Measurements from ENCODE around the gene CHML.

Gene CHML

GRCh38 chr1:241611063-241611462, 29.1 kb downstream of the CHML start:
- 66 to 72% methylated on average over 3 of the region's 3 CpGs for WGBS, 2 experiments
- H3K4me1 ChIP-seq (ENCODE audit: control insufficient read depth, insufficient read depth, low read length) = peaks cover 2% of the 10 kb centered on the region
- H3K36me3 ChIP-seq (ENCODE audit: control insufficient read depth, insufficient read depth, low read length) = no peaks in the 10 kb centered on the region
- H3K27me3 ChIP-seq (ENCODE audit: control insufficient read depth, insufficient read depth, low read length, poor library complexity, severe bottlenecking) = no peaks in the 10 kb centered on the region
- H3K4me3 ChIP-seq (ENCODE audit: insufficient read depth, low read depth, low read length) = no peak overlapping the region
- H3K9me3 ChIP-seq (ENCODE audit: control insufficient read depth, low read length) = no peaks in the 10 kb centered on the region
- H3K27ac ChIP-seq (ENCODE audit: insufficient read depth, low read depth, low read length, poor library complexity, severe bottlenecking) = no peak overlapping the region

DNA sequence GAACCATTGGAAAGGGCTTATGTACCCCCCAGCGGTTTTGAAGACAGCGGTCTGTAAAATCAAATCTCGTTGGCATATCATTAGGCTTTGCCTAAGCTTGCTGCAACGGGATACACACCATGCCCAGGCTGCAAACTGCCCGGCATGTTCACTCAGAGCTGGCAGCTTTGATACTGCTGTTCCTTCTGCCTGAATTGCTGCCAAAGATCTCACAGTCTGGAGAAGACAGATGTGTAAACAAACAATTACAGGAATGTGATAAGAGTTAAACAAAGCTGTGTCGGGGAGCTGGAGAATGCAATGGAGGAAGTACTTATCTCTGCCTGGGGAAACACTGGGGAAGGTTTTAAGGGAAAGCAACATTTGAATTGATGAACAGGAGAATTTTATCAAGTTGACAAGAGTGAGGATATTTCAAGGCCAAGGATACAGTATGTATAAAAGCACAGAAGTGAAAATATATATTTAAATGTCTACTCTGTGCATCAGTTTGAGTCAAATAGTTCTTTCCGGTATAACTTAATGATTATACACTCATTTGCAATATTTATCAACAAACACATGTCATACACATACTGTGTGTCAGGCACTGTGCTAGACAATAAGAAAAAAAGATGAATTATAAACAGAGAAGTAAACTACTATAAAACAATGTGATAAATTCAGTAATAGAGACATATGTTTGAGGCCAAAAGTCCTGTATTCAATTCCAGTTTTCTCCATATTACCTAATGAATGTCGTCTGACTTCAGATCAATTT, 29.9 kb downstream of the CHML start:
- no peaks in the 10 kb centered on the region for H3K9me3 ChIP-seq (ENCODE audit: control insufficient read depth, low read length)
- no peak overlapping the region for H3K4me3 ChIP-seq (ENCODE audit: insufficient read depth, low read depth, low read length)
- H3K27me3 ChIP-seq (ENCODE audit: control insufficient read depth, insufficient read depth, low read length, poor library complexity, severe bottlenecking) = no peaks in the 10 kb centered on the region
- no peaks in the 10 kb centered on the region for H3K4me1 ChIP-seq (ENCODE audit: control insufficient read depth, insufficient read depth, low read length)
- no peaks in the 10 kb centered on the region for H3K36me3 ChIP-seq (ENCODE audit: control insufficient read depth, insufficient read depth, low read length)
- H3K27ac ChIP-seq (ENCODE audit: insufficient read depth, low read depth, low read length, poor library complexity, severe bottlenecking) = no peak overlapping the region
- 89 to 92% methylated on average over 7 to 8 of the region's 8 CpGs for WGBS, 2 experiments

DNA sequence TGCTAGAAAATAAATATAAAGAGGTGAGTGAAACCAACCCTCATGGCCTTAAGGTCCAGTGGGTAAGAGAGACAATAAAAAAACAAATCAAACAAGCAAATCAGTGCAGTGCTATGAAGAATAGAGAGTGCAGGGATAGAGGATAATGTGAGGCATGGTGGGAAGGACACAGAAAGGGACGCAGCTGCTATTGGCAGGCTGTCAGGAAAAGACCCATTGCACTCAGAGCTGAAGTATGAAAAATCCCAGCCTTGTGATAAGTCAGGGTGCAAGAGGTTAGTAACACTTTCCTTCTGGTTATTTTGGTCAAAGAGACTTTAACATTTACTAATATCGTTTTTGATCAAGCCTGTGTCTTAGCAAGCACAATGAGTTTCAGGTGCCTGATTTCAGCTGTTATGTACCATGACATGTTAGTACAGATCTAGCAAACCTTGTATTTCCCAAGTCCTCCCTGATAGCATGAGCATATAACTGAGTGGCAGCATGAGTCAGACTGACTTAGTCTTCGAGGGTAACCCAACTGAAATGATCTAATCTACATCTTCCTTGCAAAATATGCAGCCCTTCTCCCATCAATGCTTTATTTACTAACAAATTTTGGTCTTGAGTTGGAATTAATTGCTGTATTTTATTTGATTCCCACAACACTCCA, 31.7 kb downstream of the CHML start:
- no peaks in the 10 kb centered on the region for H3K36me3 ChIP-seq (ENCODE audit: control insufficient read depth, insufficient read depth, low read length)
- H3K27ac ChIP-seq (ENCODE audit: insufficient read depth, low read depth, low read length, poor library complexity, severe bottlenecking) = no peak overlapping the region
- no peaks in the 10 kb centered on the region for H3K27me3 ChIP-seq (ENCODE audit: control insufficient read depth, insufficient read depth, low read length, poor library complexity, severe bottlenecking)
- H3K4me3 ChIP-seq (ENCODE audit: insufficient read depth, low read depth, low read length) = no peak overlapping the region
- no peaks in the 10 kb centered on the region for H3K4me1 ChIP-seq (ENCODE audit: control insufficient read depth, insufficient read depth, low read length)
- 90 to 93% methylated on average over 3 of the region's 3 CpGs for WGBS, 2 experiments
- H3K9me3 ChIP-seq (ENCODE audit: control insufficient read depth, low read length) = no peaks in the 10 kb centered on the region

GRCh38 chr1:241607497-241607896, 32.7 kb downstream of the CHML start:
- H3K9me3 ChIP-seq (ENCODE audit: control insufficient read depth, low read length) = no peaks in the 10 kb centered on the region
- no peaks in the 10 kb centered on the region for H3K27me3 ChIP-seq (ENCODE audit: control insufficient read depth, insufficient read depth, low read length, poor library complexity, severe bottlenecking)
- H3K4me3 ChIP-seq (ENCODE audit: insufficient read depth, low read depth, low read length) = no peak overlapping the region
- H3K36me3 ChIP-seq (ENCODE audit: control insufficient read depth, insufficient read depth, low read length) = no peaks in the 10 kb centered on the region
- H3K27ac ChIP-seq (ENCODE audit: insufficient read depth, low read depth, low read length, poor library complexity, severe bottlenecking) = no peak overlapping the region
- H3K4me1 ChIP-seq (ENCODE audit: control insufficient read depth, insufficient read depth, low read length) = no peaks in the 10 kb centered on the region

GRCh38 chr1:241606544-241606943, 33.6 kb downstream of the CHML start:
- no peak overlapping the region for H3K4me3 ChIP-seq (ENCODE audit: insufficient read depth, low read depth, low read length)
- no peaks in the 10 kb centered on the region for H3K4me1 ChIP-seq (ENCODE audit: control insufficient read depth, insufficient read depth, low read length)
- no peak overlapping the region for H3K27ac ChIP-seq (ENCODE audit: insufficient read depth, low read depth, low read length, poor library complexity, severe bottlenecking)
- H3K36me3 ChIP-seq (ENCODE audit: control insufficient read depth, insufficient read depth, low read length) = no peaks in the 10 kb centered on the region
- 89 to 97% methylated on average over 5 of the region's 5 CpGs for WGBS, 2 experiments
- no peaks in the 10 kb centered on the region for H3K9me3 ChIP-seq (ENCODE audit: control insufficient read depth, low read length)
- no peaks in the 10 kb centered on the region for H3K27me3 ChIP-seq (ENCODE audit: control insufficient read depth, insufficient read depth, low read length, poor library complexity, severe bottlenecking)

DNA sequence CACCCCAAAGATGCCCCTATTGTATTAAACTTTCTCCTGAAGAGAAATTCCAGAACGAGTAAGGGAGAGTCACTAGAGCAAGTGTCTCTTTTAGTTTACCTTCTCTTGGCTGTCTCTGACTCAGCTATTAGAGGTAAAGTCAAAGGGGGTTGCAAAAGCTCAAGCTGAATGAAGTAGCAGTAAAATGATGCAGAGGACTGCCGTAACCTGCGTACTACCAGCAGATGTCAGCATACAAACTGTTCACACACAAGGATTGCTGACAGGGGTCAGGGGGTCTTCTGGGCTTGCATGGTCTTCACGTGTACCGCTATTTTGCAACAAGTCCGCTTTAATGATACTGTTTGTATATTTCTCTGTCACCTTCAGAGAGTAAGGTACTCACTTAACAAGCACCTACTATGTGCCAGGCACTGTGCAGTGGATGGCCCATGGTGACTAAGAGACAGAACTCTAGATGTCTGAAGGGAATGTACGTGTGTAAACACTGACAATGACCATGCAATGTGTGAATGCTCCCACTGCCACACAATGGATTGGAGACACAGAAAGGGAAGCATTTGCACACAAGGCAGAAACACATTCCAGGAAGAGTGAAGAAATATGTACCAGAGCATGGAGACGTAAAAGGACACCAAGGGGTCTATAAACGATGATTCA, 34.9 kb downstream of the CHML start:
- Histone ChIP-seq H3K27ac (ENCODE audit: insufficient read depth, low read depth, low read length, poor library complexity, severe bottlenecking) (no peak overlapping the region), H3K9me3 (ENCODE audit: control insufficient read depth, low read length) (no peaks in the 10 kb centered on the region), H3K4me3 (ENCODE audit: insufficient read depth, low read depth, low read length) (no peak overlapping the region), H3K27me3 (ENCODE audit: control insufficient read depth, insufficient read depth, low read length, poor library complexity, severe bottlenecking) (no peaks in the 10 kb centered on the region), H3K4me1 (ENCODE audit: control insufficient read depth, insufficient read depth, low read length) (no peaks in the 10 kb centered on the region), H3K36me3 (ENCODE audit: control insufficient read depth, insufficient read depth, low read length) (no peaks in the 10 kb centered on the region)
- WGBS, 2 experiments = 82 to 87% methylated on average over 9 of the region's 9 CpGs

- Histone ChIP-seq H3K9me3 (ENCODE audit: control insufficient read depth, low read length) (no peaks in the 10 kb centered on the region), H3K4me1 (ENCODE audit: control insufficient read depth, insufficient read depth, low read length) (no peaks in the 10 kb centered on the region), H3K36me3 (ENCODE audit: control insufficient read depth, insufficient read depth, low read length) (no peaks in the 10 kb centered on the region), H3K27me3 (ENCODE audit: control insufficient read depth, insufficient read depth, low read length, poor library complexity, severe bottlenecking) (no peaks in the 10 kb centered on the region), H3K27ac (ENCODE audit: insufficient read depth, low read depth, low read length, poor library complexity, severe bottlenecking) (no peak overlapping the region), H3K4me3 (ENCODE audit: insufficient read depth, low read depth, low read length) (no peak overlapping the region)
- WGBS, 2 experiments = 93 to 95% methylated on average over 2 to 3 of the region's 3 CpGs
Measured at GRCh38 chr1:241603731-241604245, 36.4 kb downstream of the CHML start.

GRCh38 chr1:241600496-241600901, 39.7 kb downstream of the CHML start:
- WGBS, 2 experiments = 93 to 95% methylated on average over 2 of the region's 2 CpGs
- Histone ChIP-seq H3K27me3 (ENCODE audit: control insufficient read depth, insufficient read depth, low read length, poor library complexity, severe bottlenecking) (no peaks in the 10 kb centered on the region), H3K36me3 (ENCODE audit: control insufficient read depth, insufficient read depth, low read length) (no peaks in the 10 kb centered on the region), H3K4me1 (ENCODE audit: control insufficient read depth, insufficient read depth, low read length) (no peaks in the 10 kb centered on the region), H3K9me3 (ENCODE audit: control insufficient read depth, low read length) (no peaks in the 10 kb centered on the region), H3K4me3 (ENCODE audit: insufficient read depth, low read depth, low read length) (no peak overlapping the region), H3K27ac (ENCODE audit: insufficient read depth, low read depth, low read length, poor library complexity, severe bottlenecking) (no peak overlapping the region)

DNA sequence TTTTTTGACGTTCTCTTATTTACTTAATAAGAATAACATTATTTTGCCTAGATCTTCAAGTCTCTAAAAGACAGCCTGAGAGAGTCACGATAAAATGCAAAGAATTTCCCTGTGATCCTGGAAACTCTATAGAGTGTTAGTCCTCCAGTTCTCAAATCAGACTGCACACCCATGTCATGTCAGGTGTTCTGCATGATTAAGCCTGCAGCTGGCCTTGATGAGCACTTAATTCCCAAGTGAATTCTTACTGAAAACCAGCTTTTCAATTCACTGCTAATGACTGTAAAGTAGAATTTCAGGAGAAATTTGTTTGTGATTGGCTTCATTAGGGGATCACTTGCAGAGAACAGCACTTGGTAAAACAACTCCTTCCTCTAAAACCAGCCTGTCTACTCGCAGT, 41.9 kb downstream of the CHML start:
- Histone ChIP-seq H3K4me1 (ENCODE audit: control insufficient read depth, insufficient read depth, low read length) (no peaks in the 10 kb centered on the region), H3K27ac (ENCODE audit: insufficient read depth, low read depth, low read length, poor library complexity, severe bottlenecking) (no peak overlapping the region), H3K27me3 (ENCODE audit: control insufficient read depth, insufficient read depth, low read length, poor library complexity, severe bottlenecking) (no peaks in the 10 kb centered on the region), H3K36me3 (ENCODE audit: control insufficient read depth, insufficient read depth, low read length) (peaks cover 5% of the 10 kb centered on the region), H3K9me3 (ENCODE audit: control insufficient read depth, low read length) (no peaks in the 10 kb centered on the region), H3K4me3 (ENCODE audit: insufficient read depth, low read depth, low read length) (no peak overlapping the region)
- WGBS, 2 experiments = 96 to 97% methylated on average over 2 of the region's 3 CpGs

GRCh38 chr1:241596633-241597032, 43.5 kb downstream of the CHML start:
- no peaks in the 10 kb centered on the region for H3K9me3 ChIP-seq (ENCODE audit: control insufficient read depth, low read length)
- H3K36me3 ChIP-seq (ENCODE audit: control insufficient read depth, insufficient read depth, low read length) = peaks cover 5% of the 10 kb centered on the region
- H3K27me3 ChIP-seq (ENCODE audit: control insufficient read depth, insufficient read depth, low read length, poor library complexity, severe bottlenecking) = no peaks in the 10 kb centered on the region
- WGBS, 2 experiments = 94 to 95% methylated on average over 6 of the region's 6 CpGs
- H3K4me3 ChIP-seq (ENCODE audit: insufficient read depth, low read depth, low read length) = no peak overlapping the region
- no peaks in the 10 kb centered on the region for H3K4me1 ChIP-seq (ENCODE audit: control insufficient read depth, insufficient read depth, low read length)
- H3K27ac ChIP-seq (ENCODE audit: insufficient read depth, low read depth, low read length, poor library complexity, severe bottlenecking) = no peak overlapping the region

All from ectodermal cell (in vitro differentiated cells).